HEK293 (cell line): ENCODE measurements around the gene THBS3.

Experiments
- KLF7 ChIP-seq: fragments of 450-650 bp; formaldehyde crosslinking; IDR thresholded peaks from 2 replicates; pipeline ENCODE4 v1.5.1; 2016; ENCODE audit warnings: missing biosample characterization, missing genetic modification characterization, borderline replicate concordance
- SALL2 ChIP-seq: fragments of 450-650 bp; formaldehyde crosslinking; IDR thresholded peaks from 2 replicates; pipeline ENCODE4 v1.5.0; 2017; ENCODE audit warnings: missing biosample characterization, mild to moderate bottlenecking, missing genetic modification characterization, borderline replicate concordance
- WT1 ChIP-seq: fragments of 450-650 bp; formaldehyde crosslinking; IDR thresholded peaks from 2 replicates; pipeline ENCODE4 v1.5.1; 2016; ENCODE audit warnings: missing biosample characterization, missing genetic modification characterization
- ZBTB17 ChIP-seq: fragments of 450-650 bp; formaldehyde crosslinking; IDR thresholded peaks from 2 replicates; pipeline ENCODE4 v1.5.1; 2016; ENCODE audit warnings: missing biosample characterization, missing genetic modification characterization
- ZBTB48 ChIP-seq: fragments of 450-650 bp; formaldehyde crosslinking; IDR thresholded peaks from 2 replicates; pipeline ENCODE4 v1.5.1; 2016; ENCODE audit warnings: missing biosample characterization, missing genetic modification characterization
- ZNF140 ChIP-seq: fragments of 450-650 bp; formaldehyde crosslinking; IDR thresholded peaks from 2 replicates; pipeline ENCODE4 v1.5.1; 2016; ENCODE audit warnings: missing biosample characterization, missing genetic modification characterization
- ZNF302 ChIP-seq: fragments of 450-650 bp; formaldehyde crosslinking; IDR thresholded peaks from 2 replicates; pipeline ENCODE4 v1.5.1; 2016; ENCODE audit warnings: missing biosample characterization, missing genetic modification characterization, low read depth
- ZNF433 ChIP-seq: fragments of 450-650 bp; formaldehyde crosslinking; IDR thresholded peaks from 2 replicates; pipeline ENCODE4 v1.5.1; 2016; ENCODE audit warnings: missing biosample characterization, missing genetic modification characterization, low read depth
- ZNF501 ChIP-seq: fragments of 450-650 bp; formaldehyde crosslinking; IDR thresholded peaks from 2 replicates; pipeline ENCODE4 v1.5.1; 2016; ENCODE audit warnings: missing biosample characterization, missing genetic modification characterization
- ZNF585B ChIP-seq: fragments of 450-650 bp; formaldehyde crosslinking; IDR thresholded peaks from 2 replicates; pipeline ENCODE4 v1.5.1; 2016; ENCODE audit warnings: missing biosample characterization, missing genetic modification characterization
- ZNF624 ChIP-seq: fragments of 450-650 bp; formaldehyde crosslinking; IDR thresholded peaks from 2 replicates; pipeline ENCODE4 v1.5.1; 2017; ENCODE audit warnings: missing biosample characterization, missing genetic modification characterization
- ZNF660 ChIP-seq: fragments of 450-650 bp; IDR thresholded peaks from 2 replicates; pipeline ENCODE4 v1.5.1; 2018; ENCODE audit warnings: missing biosample characterization, mild to moderate bottlenecking, missing genetic modification characterization
- ZNF791 ChIP-seq: fragments of 450-650 bp; formaldehyde crosslinking; IDR thresholded peaks from 2 replicates; pipeline ENCODE4 v1.5.1; 2016; ENCODE audit warnings: missing biosample characterization, missing genetic modification characterization
- TF ChIP-seq, protein P1 (sequence below): fragments of 450-650 bp; formaldehyde crosslinking; conservative IDR thresholded peaks from 2 replicates; pipeline ENCODE4 v1.5.1; 2016; ENCODE audit warnings: low read depth, missing biosample characterization, missing genetic modification characterization
- TF ChIP-seq, protein P2 (sequence below): fragments of 450-650 bp; formaldehyde crosslinking; IDR thresholded peaks from 2 replicates; pipeline ENCODE4 v1.5.1; 2016; ENCODE audit warnings: missing biosample characterization, missing genetic modification characterization
- TF ChIP-seq, protein P3 (sequence below): fragments of 450-650 bp; formaldehyde crosslinking; IDR thresholded peaks from 2 replicates; pipeline ENCODE4 v1.5.0; 2017; ENCODE audit warnings: missing biosample characterization, missing genetic modification characterization, borderline replicate concordance
- TF ChIP-seq, protein P4 (sequence below): fragments of 450-650 bp; formaldehyde crosslinking; IDR thresholded peaks from 2 replicates; pipeline ENCODE4 v1.5.1; 2016; ENCODE audit warnings: missing biosample characterization, missing genetic modification characterization
- TF ChIP-seq, protein P5 (sequence below): fragments of 450-650 bp; formaldehyde crosslinking; IDR thresholded peaks from 2 replicates; pipeline ENCODE4 v1.5.1; 2017; ENCODE audit warnings: missing biosample characterization, missing genetic modification characterization
- TF ChIP-seq, protein P6 (sequence below): fragments of 450-650 bp; formaldehyde crosslinking; IDR thresholded peaks from 2 replicates; pipeline ENCODE4 v1.5.1; 2016; ENCODE audit warnings: missing biosample characterization, missing genetic modification characterization, borderline replicate concordance

THBS3 gene

DNA sequence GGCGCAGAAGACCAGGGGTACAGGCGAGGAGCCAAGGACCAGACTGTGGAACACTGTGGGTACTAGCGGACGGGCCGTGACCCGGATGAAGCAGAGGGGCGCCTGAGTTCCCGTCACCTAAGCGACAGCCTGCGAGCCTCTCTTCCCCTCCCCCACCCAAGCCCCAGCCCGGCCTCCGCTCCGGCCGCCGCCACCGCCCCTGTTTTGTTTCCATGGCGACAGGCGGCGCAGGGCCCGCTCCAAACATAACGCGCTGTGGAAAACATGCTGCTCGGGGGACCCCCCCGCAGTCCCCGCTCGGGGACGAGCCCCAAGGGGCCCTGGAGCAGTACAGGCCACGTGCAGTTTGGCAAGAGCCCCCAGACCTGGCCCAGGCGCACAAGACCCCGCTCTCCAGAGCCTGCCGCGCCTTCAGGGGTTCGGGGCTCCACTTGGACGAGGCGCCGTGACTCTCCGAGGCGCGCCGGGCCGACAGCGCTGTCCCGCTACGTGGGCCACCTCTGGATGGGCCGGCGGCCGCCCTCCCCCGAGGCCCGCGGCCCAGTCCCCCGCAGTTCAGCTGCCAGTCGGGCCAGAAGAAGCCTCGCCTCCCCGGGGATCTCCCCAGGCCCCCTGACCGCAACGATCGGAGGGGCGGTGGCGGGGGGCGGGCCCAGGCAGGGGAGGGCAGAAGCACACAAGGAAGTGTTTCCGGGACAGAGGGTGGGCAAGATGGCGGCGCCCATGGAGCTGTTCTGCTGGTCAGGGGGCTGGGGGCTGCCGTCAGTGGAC is 1.0 kb upstream of the THBS3 start, which contains the start of gene MTX1 (continued):
- TF ChIP-seq, protein P1, sequence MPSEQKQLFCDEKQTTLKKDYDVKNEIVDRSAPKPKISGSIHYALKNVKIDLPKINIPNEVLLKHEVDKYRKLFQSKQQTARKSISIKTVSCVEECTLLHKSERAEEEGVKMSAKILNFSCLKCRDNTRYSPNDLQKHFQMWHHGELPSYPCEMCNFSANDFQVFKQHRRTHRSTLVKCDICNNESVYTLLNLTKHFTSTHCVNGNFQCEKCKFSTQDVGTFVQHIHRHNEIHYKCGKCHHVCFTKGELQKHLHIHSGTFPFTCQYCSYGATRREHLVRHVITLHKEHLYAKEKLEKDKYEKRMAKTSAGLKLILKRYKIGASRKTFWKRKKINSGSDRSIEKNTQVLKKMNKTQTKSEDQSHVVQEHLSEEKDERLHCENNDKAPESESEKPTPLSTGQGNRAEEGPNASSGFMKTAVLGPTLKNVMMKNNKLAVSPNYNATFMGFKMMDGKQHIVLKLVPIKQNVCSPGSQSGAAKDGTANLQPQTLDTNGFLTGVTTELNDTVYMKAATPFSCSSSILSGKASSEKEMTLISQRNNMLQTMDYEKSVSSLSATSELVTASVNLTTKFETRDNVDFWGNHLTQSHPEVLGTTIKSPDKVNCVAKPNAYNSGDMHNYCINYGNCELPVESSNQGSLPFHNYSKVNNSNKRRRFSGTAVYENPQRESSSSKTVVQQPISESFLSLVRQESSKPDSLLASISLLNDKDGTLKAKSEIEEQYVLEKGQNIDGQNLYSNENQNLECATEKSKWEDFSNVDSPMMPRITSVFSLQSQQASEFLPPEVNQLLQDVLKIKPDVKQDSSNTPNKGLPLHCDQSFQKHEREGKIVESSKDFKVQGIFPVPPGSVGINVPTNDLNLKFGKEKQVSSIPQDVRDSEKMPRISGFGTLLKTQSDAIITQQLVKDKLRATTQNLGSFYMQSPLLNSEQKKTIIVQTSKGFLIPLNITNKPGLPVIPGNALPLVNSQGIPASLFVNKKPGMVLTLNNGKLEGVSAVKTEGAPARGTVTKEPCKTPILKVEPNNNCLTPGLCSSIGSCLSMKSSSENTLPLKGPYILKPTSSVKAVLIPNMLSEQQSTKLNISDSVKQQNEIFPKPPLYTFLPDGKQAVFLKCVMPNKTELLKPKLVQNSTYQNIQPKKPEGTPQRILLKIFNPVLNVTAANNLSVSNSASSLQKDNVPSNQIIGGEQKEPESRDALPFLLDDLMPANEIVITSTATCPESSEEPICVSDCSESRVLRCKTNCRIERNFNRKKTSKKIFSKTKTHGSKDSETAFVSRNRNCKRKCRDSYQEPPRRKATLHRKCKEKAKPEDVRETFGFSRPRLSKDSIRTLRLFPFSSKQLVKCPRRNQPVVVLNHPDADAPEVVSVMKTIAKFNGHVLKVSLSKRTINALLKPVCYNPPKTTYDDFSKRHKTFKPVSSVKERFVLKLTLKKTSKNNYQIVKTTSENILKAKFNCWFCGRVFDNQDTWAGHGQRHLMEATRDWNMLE (tag by site-specific recombination): peak; percentile 81
- TF ChIP-seq WT1: no peak; the same call in 1 of the 2 replicates
- TF ChIP-seq ZNF660 (tag by site-specific recombination): no peak; the same call in 1 of the 2 replicates
- TF ChIP-seq, protein P2, sequence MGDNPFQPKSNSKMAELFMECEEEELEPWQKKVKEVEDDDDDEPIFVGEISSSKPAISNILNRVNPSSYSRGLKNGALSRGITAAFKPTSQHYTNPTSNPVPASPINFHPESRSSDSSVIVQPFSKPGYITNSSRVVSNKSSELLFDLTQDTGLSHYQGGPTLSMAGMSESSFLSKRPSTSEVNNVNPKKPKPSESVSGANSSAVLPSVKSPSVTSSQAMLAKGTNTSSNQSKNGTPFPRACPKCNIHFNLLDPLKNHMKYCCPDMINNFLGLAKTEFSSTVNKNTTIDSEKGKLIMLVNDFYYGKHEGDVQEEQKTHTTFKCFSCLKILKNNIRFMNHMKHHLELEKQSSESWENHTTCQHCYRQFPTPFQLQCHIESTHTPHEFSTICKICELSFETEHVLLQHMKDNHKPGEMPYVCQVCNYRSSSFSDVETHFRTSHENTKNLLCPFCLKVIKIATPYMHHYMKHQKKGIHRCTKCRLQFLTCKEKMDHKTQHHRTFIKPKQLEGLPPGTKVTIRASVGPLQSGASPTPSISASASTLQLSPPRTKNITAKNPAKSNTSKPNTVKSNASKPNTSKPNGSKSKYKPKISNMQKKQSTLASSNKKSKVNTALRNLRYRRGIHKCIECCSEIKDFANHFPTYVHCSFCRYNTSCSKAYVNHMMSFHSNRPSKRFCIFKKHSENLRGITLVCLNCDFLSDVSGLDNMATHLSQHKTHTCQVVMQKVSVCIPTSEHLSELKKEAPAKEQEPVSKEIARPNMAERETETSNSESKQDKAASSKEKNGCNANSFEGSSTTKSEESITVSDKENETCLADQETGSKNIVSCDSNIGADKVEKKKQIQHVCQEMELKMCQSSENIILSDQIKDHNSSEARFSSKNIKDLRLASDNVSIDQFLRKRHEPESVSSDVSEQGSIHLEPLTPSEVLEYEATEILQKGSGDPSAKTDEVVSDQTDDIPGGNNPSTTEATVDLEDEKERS (tag by site-specific recombination): no peak
- no peak for TF ChIP-seq ZNF791 (tag by site-specific recombination)
- TF ChIP-seq ZNF302 (tag by site-specific recombination): no peak
- TF ChIP-seq ZNF624 (tag by site-specific recombination): no peak
- TF ChIP-seq ZBTB17: peak; percentile 87
- peak; percentile 94 for TF ChIP-seq ZBTB48 (tag by site-specific recombination)
- TF ChIP-seq, protein P3, sequence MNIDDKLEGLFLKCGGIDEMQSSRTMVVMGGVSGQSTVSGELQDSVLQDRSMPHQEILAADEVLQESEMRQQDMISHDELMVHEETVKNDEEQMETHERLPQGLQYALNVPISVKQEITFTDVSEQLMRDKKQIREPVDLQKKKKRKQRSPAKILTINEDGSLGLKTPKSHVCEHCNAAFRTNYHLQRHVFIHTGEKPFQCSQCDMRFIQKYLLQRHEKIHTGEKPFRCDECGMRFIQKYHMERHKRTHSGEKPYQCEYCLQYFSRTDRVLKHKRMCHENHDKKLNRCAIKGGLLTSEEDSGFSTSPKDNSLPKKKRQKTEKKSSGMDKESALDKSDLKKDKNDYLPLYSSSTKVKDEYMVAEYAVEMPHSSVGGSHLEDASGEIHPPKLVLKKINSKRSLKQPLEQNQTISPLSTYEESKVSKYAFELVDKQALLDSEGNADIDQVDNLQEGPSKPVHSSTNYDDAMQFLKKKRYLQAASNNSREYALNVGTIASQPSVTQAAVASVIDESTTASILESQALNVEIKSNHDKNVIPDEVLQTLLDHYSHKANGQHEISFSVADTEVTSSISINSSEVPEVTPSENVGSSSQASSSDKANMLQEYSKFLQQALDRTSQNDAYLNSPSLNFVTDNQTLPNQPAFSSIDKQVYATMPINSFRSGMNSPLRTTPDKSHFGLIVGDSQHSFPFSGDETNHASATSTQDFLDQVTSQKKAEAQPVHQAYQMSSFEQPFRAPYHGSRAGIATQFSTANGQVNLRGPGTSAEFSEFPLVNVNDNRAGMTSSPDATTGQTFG: no peak
- no peak for TF ChIP-seq ZNF585B (tag by site-specific recombination)
- TF ChIP-seq, protein P4, sequence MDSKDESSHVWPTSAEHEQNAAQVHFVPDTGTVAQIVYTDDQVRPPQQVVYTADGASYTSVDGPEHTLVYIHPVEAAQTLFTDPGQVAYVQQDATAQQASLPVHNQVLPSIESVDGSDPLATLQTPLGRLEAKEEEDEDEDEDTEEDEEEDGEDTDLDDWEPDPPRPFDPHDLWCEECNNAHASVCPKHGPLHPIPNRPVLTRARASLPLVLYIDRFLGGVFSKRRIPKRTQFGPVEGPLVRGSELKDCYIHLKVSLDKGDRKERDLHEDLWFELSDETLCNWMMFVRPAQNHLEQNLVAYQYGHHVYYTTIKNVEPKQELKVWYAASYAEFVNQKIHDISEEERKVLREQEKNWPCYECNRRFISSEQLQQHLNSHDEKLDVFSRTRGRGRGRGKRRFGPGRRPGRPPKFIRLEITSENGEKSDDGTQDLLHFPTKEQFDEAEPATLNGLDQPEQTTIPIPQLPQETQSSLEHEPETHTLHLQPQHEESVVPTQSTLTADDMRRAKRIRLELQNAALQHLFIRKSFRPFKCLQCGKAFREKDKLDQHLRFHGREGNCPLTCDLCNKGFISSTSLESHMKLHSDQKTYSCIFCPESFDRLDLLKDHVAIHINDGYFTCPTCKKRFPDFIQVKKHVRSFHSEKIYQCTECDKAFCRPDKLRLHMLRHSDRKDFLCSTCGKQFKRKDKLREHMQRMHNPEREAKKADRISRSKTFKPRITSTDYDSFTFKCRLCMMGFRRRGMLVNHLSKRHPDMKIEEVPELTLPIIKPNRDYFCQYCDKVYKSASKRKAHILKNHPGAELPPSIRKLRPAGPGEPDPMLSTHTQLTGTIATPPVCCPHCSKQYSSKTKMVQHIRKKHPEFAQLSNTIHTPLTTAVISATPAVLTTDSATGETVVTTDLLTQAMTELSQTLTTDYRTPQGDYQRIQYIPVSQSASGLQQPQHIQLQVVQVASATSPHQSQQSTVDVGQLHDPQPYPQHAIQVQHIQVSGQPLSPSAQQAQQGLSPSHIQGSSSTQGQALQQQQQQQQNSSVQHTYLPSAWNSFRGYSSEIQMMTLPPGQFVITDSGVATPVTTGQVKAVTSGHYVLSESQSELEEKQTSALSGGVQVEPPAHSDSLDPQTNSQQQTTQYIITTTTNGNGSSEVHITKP: peak; percentile 50
- no peak for TF ChIP-seq ZNF140 (tag by site-specific recombination)
- peak; percentile 56 for TF ChIP-seq ZNF501
- no peak for TF ChIP-seq SALL2 (tag by site-specific recombination)
- TF ChIP-seq ZNF433 (tag by site-specific recombination): no peak
- TF ChIP-seq, protein P5, sequence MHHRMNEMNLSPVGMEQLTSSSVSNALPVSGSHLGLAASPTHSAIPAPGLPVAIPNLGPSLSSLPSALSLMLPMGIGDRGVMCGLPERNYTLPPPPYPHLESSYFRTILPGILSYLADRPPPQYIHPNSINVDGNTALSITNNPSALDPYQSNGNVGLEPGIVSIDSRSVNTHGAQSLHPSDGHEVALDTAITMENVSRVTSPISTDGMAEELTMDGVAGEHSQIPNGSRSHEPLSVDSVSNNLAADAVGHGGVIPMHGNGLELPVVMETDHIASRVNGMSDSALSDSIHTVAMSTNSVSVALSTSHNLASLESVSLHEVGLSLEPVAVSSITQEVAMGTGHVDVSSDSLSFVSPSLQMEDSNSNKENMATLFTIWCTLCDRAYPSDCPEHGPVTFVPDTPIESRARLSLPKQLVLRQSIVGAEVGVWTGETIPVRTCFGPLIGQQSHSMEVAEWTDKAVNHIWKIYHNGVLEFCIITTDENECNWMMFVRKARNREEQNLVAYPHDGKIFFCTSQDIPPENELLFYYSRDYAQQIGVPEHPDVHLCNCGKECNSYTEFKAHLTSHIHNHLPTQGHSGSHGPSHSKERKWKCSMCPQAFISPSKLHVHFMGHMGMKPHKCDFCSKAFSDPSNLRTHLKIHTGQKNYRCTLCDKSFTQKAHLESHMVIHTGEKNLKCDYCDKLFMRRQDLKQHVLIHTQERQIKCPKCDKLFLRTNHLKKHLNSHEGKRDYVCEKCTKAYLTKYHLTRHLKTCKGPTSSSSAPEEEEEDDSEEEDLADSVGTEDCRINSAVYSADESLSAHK: peak; percentile 33; the same call in 1 of the 2 replicates
- TF ChIP-seq KLF7 (tag by site-specific recombination): peak; percentile 88; the same call in 1 of the 2 replicates
- TF ChIP-seq, protein P6, sequence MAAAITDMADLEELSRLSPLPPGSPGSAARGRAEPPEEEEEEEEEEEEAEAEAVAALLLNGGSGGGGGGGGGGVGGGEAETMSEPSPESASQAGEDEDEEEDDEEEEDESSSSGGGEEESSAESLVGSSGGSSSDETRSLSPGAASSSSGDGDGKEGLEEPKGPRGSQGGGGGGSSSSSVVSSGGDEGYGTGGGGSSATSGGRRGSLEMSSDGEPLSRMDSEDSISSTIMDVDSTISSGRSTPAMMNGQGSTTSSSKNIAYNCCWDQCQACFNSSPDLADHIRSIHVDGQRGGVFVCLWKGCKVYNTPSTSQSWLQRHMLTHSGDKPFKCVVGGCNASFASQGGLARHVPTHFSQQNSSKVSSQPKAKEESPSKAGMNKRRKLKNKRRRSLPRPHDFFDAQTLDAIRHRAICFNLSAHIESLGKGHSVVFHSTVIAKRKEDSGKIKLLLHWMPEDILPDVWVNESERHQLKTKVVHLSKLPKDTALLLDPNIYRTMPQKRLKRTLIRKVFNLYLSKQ (tag by site-specific recombination): 0 out of 2 replicates have a peak, but pooled peaks have one; percentile 38
